ENCODE results near the gene MICAL3. TPM values are rescaled to one million over a fixed set of nuclear protein-coding genes. Genes with fewer than 3 reads are reported as not detected.

The MICAL3 gene
- total RNA-seq, 1 donor from 2014 or later = 23.4 TPM

DNA sequence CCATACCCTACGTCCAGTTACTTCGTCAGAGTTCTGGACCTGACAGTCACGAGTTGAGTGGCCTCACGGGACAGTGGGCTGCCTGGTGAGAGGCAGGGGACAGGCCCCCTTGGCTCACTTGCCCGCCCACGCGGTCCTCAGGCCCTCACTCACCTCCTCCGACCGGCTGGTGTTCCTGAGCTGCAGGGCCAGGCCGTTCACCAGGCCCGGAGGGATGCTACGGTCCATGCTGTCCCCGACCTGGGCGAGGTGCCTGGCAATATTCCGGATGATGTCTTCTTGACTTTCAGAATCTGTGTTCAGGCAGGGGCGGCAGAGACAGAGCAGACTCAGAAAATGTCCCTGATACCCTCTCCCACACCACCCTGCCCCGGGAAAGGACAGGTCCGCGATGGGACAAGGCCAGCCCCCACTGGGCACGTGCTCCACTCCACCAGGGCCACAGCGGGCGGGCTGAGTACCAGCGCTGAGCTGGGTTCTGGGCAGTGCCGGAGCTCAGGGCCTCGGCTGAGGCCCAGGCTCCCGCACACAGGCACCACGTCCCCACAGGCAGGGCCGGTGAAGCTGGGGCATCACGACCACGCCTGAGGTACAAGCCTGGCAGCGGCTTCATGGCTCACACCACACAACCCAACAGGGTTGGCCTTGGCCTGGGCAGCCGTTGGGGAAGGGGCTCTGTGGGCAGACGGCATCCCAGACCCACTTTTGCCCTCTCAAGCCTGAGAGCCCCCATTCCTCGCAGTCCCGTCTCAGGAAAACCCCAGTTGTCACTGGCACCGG is 285.0 kb downstream of the MICAL3 start:
- DNase-seq (ENCODE audit: low read depth) = no peak

DNA sequence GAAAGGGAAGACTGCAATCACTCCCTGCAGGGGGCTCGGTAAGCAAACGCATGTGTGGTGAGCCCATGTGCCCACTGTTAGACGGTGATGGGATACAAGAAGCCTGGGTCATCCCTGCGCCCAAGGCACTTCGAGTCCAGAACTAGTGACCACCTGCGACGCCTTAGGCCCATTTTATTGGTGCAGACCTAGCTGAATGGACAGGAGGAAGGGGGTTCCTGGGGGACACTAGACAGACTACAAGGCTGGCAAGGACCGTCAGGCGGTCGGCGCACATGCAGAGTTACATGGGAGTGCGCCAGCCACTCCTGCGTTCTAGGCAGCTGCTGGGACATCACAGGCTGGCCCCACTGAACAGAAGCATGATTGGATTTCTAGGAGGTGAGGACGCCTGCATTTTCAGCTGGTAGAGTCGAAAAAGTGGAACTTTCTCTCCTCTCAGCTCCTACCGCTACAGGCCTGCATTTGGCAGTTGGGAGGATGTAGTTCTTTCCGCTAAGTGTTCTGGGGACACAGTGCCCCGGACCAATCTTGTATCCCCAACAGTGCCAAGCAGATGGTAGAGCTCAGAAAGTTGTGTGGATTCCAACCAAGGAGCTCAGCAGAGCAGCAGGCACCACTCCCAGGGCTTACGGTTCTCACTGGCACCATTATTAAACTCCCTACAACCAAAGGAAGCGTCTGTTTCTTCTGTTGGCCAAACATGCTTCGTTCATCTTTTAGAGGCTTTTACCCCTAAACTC is 285.8 kb downstream of the MICAL3 start:
- no peak for DNase-seq (ENCODE audit: low read depth)

MicroRNA genes within 50 kb of the gene (microRNA counts, 767-probe panel; counts per million panel counts)
- not detected for microRNA hsa-miR-648

Small RNAs within 50 kb of the gene (microRNA-seq; reads per million reads assigned to microRNA genes)
- gene MIR3198-1 (not detected), gene MIR648 (not detected)

Other genes starting within 250 kb of the MICAL3 start
- 22.8 and 24.5 TPM in 2 replicates for gene PEX26, start 53.4 kb upstream of the MICAL3 start, total RNA-seq
- 12.6 and 20.9 TPM in 2 replicates for gene TUBA8, start 86.2 kb upstream of the MICAL3 start, total RNA-seq
- 31.7 and 37.4 TPM in 2 replicates for gene USP18, start 125.6 kb upstream of the MICAL3 start, total RNA-seq